SK-N-SH treated with all-trans-retinoic acid at 6 μM for 48 hours (cell line): ENCODE measurements around the gene ATAD3C.

ENCODE experiments used
- CREB5 ChIP-seq: fragments of 250-450 bp; sonication (Bioruptor Pico); IDR thresholded peaks from 2 replicates; pipeline ENCODE4 v1.5.1; 2020; ENCODE audit warnings: low read depth, mild to moderate bottlenecking, moderate library complexity
- CSDC2 ChIP-seq: fragments of 250-450 bp; sonication (Bioruptor Pico); IDR thresholded peaks from 2 replicates; pipeline ENCODE4 v1.5.0; 2020; ENCODE audit warnings: mild to moderate bottlenecking, moderate library complexity
- PPARA ChIP-seq: fragments of 250-450 bp; sonication (Bioruptor Pico); IDR thresholded peaks from 2 replicates; pipeline ENCODE4 v1.5.0; 2020; ENCODE audit warnings: mild to moderate bottlenecking, borderline replicate concordance
- RARB ChIP-seq: fragments of 250-450 bp; sonication (Bioruptor Pico); IDR thresholded peaks from 2 replicates; pipeline ENCODE4 v1.8.0; 2021; ENCODE audit warnings: mild to moderate bottlenecking, moderate library complexity
- TOX ChIP-seq: fragments of 250-450 bp; sonication (Bioruptor Pico); IDR thresholded peaks from 2 replicates; pipeline ENCODE4 v1.8.0; 2021; ENCODE audit warnings: mild to moderate bottlenecking, moderate library complexity, borderline replicate concordance
- ZC3H10 ChIP-seq: fragments of 250-450 bp; sonication (Bioruptor Pico); IDR thresholded peaks from 2 replicates; pipeline ENCODE4 v1.5.1; 2021; ENCODE audit warnings: mild to moderate bottlenecking, moderate library complexity
- ZFP3 ChIP-seq: fragments of 250-450 bp; sonication (Bioruptor Pico); IDR thresholded peaks from 2 replicates; pipeline ENCODE4 v1.5.0; 2020; ENCODE audit warnings: mild to moderate bottlenecking, moderate library complexity
- ZNF565 ChIP-seq: fragments of 450-650 bp; formaldehyde crosslinking; conservative IDR thresholded peaks from 2 replicates; pipeline ENCODE4 v1.5.0; 2020; ENCODE audit warnings: low read depth, mild to moderate bottlenecking, moderate library complexity
- TF ChIP-seq, protein P1 (sequence below): fragments of 250-450 bp; sonication (Bioruptor Pico); IDR thresholded peaks from 2 replicates; pipeline ENCODE4 v1.8.0; 2021; ENCODE audit warnings: low read depth, mild to moderate bottlenecking, moderate library complexity, borderline replicate concordance
- TF ChIP-seq, protein P2 (sequence below): fragments of 250-450 bp; sonication (Bioruptor Pico); IDR thresholded peaks from 2 replicates; pipeline ENCODE4 v1.8.0; 2020; ENCODE audit warnings: mild to moderate bottlenecking, moderate library complexity, borderline replicate concordance

DNA sequence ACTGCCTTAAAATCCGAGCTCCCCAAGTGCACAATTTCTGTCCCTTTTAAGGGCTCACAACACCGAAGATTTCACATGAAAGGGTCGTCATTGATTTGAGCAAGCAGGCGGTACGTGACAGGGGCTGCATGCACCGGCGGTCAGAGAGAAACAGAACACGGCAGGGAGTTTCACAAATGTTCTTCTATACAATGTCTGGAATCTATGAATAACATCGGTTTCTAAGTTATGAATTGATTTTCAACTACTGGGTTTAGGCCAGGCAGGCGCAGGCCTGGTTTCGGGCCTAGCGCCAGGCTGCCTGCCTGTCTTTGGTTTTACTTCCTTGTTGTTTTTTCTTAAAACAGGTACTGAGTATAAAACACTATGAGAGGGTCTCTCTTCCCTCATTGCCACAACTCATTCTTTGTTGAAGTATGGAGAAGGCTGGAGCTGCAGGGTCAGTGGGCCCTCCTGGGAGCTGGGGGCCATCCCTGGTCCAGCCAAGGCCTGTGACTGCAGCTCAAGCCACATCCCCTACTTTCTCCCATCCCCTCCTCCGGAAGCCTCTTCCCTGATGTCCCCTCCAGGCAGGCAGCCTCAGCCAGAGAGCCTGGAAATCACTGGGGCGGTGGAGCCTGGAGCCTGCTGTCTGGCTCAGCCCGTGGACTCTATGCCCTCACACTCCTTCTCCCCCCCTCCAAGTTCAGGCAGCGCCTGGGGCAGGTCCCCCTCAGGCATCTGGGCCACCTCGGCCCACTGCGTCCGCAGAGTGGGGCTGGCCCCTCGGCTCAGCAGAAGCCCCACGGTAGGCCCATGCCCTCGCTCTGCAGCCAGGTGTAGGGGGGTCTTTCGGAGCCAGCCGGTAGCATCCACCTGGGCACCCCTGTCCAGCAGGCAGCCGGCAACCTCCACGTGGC lies 30.8 kb upstream of the ATAD3C start:
- no peak for TF ChIP-seq CSDC2
- TF ChIP-seq PPARA, result no peak
- TF ChIP-seq RARB (CRISPR knock-in tag), result no peak
- TF ChIP-seq TOX (CRISPR knock-in tag), result no peak
- TF ChIP-seq ZNF565 (CRISPR knock-in tag), result no peak
- TF ChIP-seq, protein P1, sequence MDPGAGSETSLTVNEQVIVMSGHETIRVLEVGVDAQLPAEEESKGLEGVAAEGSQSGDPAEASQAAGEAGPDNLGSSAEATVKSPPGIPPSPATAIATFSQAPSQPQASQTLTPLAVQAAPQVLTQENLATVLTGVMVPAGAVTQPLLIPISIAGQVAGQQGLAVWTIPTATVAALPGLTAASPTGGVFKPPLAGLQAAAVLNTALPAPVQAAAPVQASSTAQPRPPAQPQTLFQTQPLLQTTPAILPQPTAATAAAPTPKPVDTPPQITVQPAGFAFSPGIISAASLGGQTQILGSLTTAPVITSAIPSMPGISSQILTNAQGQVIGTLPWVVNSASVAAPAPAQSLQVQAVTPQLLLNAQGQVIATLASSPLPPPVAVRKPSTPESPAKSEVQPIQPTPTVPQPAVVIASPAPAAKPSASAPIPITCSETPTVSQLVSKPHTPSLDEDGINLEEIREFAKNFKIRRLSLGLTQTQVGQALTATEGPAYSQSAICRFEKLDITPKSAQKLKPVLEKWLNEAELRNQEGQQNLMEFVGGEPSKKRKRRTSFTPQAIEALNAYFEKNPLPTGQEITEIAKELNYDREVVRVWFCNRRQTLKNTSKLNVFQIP, result no peak
- TF ChIP-seq, protein P2, sequence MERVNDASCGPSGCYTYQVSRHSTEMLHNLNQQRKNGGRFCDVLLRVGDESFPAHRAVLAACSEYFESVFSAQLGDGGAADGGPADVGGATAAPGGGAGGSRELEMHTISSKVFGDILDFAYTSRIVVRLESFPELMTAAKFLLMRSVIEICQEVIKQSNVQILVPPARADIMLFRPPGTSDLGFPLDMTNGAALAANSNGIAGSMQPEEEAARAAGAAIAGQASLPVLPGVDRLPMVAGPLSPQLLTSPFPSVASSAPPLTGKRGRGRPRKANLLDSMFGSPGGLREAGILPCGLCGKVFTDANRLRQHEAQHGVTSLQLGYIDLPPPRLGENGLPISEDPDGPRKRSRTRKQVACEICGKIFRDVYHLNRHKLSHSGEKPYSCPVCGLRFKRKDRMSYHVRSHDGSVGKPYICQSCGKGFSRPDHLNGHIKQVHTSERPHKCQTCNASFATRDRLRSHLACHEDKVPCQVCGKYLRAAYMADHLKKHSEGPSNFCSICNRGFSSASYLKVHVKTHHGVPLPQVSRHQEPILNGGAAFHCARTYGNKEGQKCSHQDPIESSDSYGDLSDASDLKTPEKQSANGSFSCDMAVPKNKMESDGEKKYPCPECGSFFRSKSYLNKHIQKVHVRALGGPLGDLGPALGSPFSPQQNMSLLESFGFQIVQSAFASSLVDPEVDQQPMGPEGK (CRISPR knock-in tag), result no peak
- no peak for TF ChIP-seq ZFP3 (CRISPR knock-in tag)
- no peak for TF ChIP-seq CREB5
- no peak for TF ChIP-seq ZC3H10 (CRISPR knock-in tag)
